Measurements from ENCODE around the gene GMCL2. TPM values are rescaled to one million over a fixed set of nuclear protein-coding genes. Genes with fewer than 3 reads are reported as not detected.
A peak's percentile ranks its signal among the peaks of the same experiment; 100 is the strongest.

Gene GMCL2
- polyA plus RNA-seq, 4 donors = 0.03 TPM; not detected in 3

DNA sequence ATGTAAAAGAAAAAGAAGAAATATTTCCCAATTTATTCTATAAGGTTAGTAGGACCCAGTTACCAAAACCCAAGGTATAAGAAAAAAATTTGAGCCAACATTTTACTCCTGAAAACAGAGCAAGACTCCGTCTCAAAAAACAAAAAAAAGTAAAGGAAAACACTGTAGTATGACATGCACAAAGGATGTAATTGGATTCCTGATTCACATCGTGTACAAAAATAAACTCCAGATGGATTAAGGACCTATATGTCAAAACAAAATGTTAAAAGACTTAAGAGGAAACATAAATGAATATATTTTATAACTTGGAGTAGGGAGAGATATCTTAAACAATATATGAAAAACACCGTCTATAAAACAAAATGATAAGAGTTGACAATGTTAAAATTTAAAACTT, 31.7 kb upstream of the GMCL2 start:
- no peak for DNase-seq
- no peaks in the 10 kb centered on the region for H3K27me3 ChIP-seq (ENCODE audit: control insufficient read depth in 3 of 3, insufficient read depth in 3 of 3, low read length in 3 of 3)
- peaks cover 12 to 75% (median 25%) of the 10 kb centered on the region in 3 donors for H3K36me3 ChIP-seq (ENCODE audit: control insufficient read depth in 3 of 3, insufficient read depth in 2 of 3, low read depth in 1 of 3, low read length in 3 of 3)
- H3K27ac ChIP-seq (ENCODE audit: low read depth in 1 of 3, low read length in 2 of 3) = no peak overlapping the region
- WGBS, 3 donors = 80 to 85% (median 84%) methylated on average over 3 of the region's 3 CpGs
- H3K9me3 ChIP-seq (ENCODE audit: control insufficient read depth in 2 of 2, insufficient read depth in 1 of 2, low read depth in 1 of 2, low read length in 1 of 2) = no peaks in the 10 kb centered on the region
- peaks cover 4 to 51% (median 25%) of the 10 kb centered on the region in 3 donors for H3K4me1 ChIP-seq (ENCODE audit: control insufficient read depth in 3 of 3, insufficient read depth in 2 of 3, low read depth in 1 of 3, low read length in 2 of 3)
- no peak for FAIRE-seq
- no peak overlapping the region for H3K4me3 ChIP-seq (ENCODE audit: low read depth in 1 of 3, low read length in 3 of 3)

DNA sequence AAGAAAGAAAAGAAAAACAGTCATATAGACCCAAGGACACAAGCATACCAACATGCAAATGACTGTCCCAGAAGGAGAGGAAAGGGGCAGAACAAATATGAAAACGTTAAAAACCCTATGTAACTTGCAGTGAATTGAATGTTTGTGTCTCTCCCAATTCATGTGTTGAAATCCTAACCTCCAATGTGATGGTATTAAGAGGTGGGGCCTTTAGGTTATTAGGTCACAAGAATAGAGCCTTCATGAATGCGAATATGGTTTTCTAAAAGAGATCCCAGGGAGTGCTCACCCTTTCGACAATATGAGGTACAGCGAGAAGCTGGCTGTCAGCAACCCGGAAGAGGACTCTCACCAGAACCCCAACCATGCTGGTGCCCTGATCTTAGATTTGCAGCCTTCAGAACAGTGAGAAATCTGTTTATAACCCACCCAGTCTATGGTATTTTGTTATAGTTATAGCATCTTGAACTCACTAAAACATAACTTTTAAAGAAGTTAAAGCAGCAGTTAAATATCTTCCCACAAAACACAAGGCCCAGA, 31.1 kb upstream of the GMCL2 start:
- FAIRE-seq (no peak), DNase-seq (no peak)
- Histone ChIP-seq H3K27ac (ENCODE audit: low read depth in 1 of 3, low read length in 2 of 3) (no peak overlapping the region), H3K4me3 (ENCODE audit: low read depth in 1 of 3, low read length in 3 of 3) (no peak overlapping the region), H3K4me1 (ENCODE audit: control insufficient read depth in 3 of 3, insufficient read depth in 2 of 3, low read depth in 1 of 3, low read length in 2 of 3) (peaks cover 5 to 51% (median 26%) of the 10 kb centered on the region in 3 donors), H3K9me3 (ENCODE audit: control insufficient read depth in 2 of 2, insufficient read depth in 1 of 2, low read depth in 1 of 2, low read length in 1 of 2) (no peaks in the 10 kb centered on the region), H3K27me3 (ENCODE audit: control insufficient read depth in 3 of 3, insufficient read depth in 3 of 3, low read length in 3 of 3) (no peaks in the 10 kb centered on the region), H3K36me3 (ENCODE audit: control insufficient read depth in 3 of 3, insufficient read depth in 2 of 3, low read depth in 1 of 3, low read length in 3 of 3) (peaks cover 12 to 75% (median 25%) of the 10 kb centered on the region in 3 donors)
- 80 to 89% (median 84%) methylated on average over 5 of the region's 5 CpGs for WGBS, 3 donors

DNA sequence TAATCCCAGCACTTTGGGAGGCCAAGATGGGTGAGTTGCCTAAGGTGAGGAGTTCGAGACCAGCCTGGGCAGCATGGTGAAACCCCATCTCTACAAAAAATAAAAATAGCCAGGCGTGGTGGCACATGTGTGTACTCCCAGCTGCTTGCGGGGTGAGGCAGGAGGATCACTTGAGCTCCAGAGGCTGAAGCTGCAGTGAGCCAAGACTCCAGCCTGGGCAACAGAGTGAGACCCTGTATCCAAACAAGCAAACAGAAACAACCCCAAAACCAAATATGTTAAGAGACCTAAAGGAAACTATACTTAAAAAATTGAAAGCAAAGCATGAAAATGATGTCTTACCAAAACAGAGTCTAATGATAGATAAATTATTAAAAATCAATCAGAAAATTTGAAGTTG, 29.6 kb upstream of the GMCL2 start:
- Histone ChIP-seq H3K27me3 (ENCODE audit: control insufficient read depth in 3 of 3, insufficient read depth in 3 of 3, low read length in 3 of 3) (no peaks in the 10 kb centered on the region), H3K36me3 (ENCODE audit: control insufficient read depth in 3 of 3, insufficient read depth in 2 of 3, low read depth in 1 of 3, low read length in 3 of 3) (peaks cover 15 to 75% (median 22%) of the 10 kb centered on the region in 3 donors), H3K27ac (ENCODE audit: low read depth in 1 of 3, low read length in 2 of 3) (peak overlapping the region in 2 of 3 donors; percentile 84 to 86), H3K4me3 (ENCODE audit: low read depth in 1 of 3, low read length in 3 of 3) (no peak overlapping the region), H3K4me1 (ENCODE audit: control insufficient read depth in 3 of 3, insufficient read depth in 2 of 3, low read depth in 1 of 3, low read length in 2 of 3) (peaks cover 5 to 47% (median 29%) of the 10 kb centered on the region in 3 donors), H3K9me3 (ENCODE audit: control insufficient read depth in 2 of 2, insufficient read depth in 1 of 2, low read depth in 1 of 2, low read length in 1 of 2) (no peaks in the 10 kb centered on the region)
- WGBS, 3 donors = 73 to 79% (median 77%) methylated on average over 3 of the region's 3 CpGs
- no peak for FAIRE-seq
- no peak for DNase-seq

DNA sequence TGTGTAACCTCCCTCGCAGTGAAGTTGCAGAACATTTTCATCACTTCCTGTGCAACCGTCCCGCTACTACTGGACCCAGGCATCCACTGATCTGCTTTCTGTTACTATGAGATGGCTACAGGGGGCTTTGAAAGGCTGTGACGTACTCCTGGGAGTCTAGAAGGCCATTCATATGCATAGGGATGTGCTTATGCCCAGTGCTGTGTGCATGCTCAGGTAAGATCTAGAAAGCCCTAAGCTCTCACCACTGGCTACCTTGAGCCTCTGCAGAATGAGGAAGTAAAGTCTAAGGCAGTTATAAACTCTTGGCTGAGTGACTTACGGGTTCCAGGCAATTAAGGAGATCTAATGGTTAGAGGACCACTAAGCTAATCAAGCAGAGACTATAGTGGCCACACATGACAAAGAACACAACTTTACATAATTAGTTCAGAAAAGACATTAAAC, 28.9 kb upstream of the GMCL2 start:
- Histone ChIP-seq H3K27me3 (ENCODE audit: control insufficient read depth in 3 of 3, insufficient read depth in 3 of 3, low read length in 3 of 3) (no peaks in the 10 kb centered on the region), H3K27ac (ENCODE audit: low read depth in 1 of 3, low read length in 2 of 3) (peak overlapping the region in 2 of 3 donors; percentile 84 to 86), H3K4me1 (ENCODE audit: control insufficient read depth in 3 of 3, insufficient read depth in 2 of 3, low read depth in 1 of 3, low read length in 2 of 3) (peaks cover 5 to 43% (median 31%) of the 10 kb centered on the region in 3 donors), H3K4me3 (ENCODE audit: low read depth in 1 of 3, low read length in 3 of 3) (no peak overlapping the region), H3K9me3 (ENCODE audit: control insufficient read depth in 2 of 2, insufficient read depth in 1 of 2, low read depth in 1 of 2, low read length in 1 of 2) (no peaks in the 10 kb centered on the region), H3K36me3 (ENCODE audit: control insufficient read depth in 3 of 3, insufficient read depth in 2 of 3, low read depth in 1 of 3, low read length in 3 of 3) (peaks cover 19 to 75% (median 21%) of the 10 kb centered on the region in 3 donors)
- DNase-seq = peak in 1 of 2 donors; percentile 66
- no peak for FAIRE-seq
- WGBS, 3 donors = 31 to 64% (median 41%) methylated on average over 5 of the region's 5 CpGs

DNA sequence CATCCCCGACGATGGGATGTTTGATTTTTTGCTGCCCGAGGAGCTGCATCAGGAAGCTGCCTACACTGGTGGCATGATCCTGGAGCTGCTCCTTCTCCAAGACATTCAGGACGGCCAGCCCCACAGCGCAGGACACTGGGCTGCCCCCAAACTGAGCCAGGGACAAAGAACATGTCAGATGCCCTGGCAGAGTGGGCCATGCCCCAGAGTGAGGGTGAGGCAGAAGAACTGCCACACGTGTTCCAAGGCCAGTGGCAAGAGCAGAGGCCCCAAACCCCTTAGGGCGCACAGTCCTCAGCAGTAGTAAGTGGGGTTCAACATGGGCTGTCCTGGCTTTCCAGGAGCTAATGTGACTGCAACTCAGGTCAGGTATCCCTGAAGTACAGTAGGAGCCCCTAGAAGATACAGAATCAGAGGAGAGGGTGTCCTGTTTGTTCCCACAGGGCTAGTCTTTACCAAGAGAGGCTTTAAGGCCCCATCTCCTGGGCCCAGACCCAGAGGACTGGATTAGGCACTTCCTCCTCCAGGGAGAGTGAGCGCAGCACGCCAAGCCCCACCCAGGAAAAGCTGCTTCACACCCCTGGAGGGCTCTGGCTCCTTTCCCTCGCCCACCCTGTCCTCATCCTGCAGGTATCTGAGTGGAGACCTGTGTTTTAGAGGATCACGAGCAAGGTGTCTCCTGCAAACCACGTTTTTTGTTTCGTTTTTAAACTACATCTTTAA, 28.3 kb upstream of the GMCL2 start:
- peaks cover 19 to 81% (median 26%) of the 10 kb centered on the region in 3 donors for H3K36me3 ChIP-seq (ENCODE audit: control insufficient read depth in 3 of 3, insufficient read depth in 2 of 3, low read depth in 1 of 3, low read length in 3 of 3)
- DNase-seq (peak in 1 of 2 donors; percentile 61), FAIRE-seq (no peak)
- no peak overlapping the region for H3K4me3 ChIP-seq (ENCODE audit: low read depth in 1 of 3, low read length in 3 of 3)
- no peaks in the 10 kb centered on the region for H3K27me3 ChIP-seq (ENCODE audit: control insufficient read depth in 3 of 3, insufficient read depth in 3 of 3, low read length in 3 of 3)
- WGBS, 3 donors = 45 to 67% (median 51%) methylated on average over 13 of the region's 13 CpGs
- peak overlapping the region; percentile 84 to 89 (median 86) for H3K27ac ChIP-seq (ENCODE audit: low read depth in 1 of 3, low read length in 2 of 3)
- no peaks in the 10 kb centered on the region for H3K9me3 ChIP-seq (ENCODE audit: control insufficient read depth in 2 of 2, insufficient read depth in 1 of 2, low read depth in 1 of 2, low read length in 1 of 2)
- H3K4me1 ChIP-seq (ENCODE audit: control insufficient read depth in 3 of 3, insufficient read depth in 2 of 3, low read depth in 1 of 3, low read length in 2 of 3) = peaks cover 5 to 46% (median 31%) of the 10 kb centered on the region in 3 donors

DNA sequence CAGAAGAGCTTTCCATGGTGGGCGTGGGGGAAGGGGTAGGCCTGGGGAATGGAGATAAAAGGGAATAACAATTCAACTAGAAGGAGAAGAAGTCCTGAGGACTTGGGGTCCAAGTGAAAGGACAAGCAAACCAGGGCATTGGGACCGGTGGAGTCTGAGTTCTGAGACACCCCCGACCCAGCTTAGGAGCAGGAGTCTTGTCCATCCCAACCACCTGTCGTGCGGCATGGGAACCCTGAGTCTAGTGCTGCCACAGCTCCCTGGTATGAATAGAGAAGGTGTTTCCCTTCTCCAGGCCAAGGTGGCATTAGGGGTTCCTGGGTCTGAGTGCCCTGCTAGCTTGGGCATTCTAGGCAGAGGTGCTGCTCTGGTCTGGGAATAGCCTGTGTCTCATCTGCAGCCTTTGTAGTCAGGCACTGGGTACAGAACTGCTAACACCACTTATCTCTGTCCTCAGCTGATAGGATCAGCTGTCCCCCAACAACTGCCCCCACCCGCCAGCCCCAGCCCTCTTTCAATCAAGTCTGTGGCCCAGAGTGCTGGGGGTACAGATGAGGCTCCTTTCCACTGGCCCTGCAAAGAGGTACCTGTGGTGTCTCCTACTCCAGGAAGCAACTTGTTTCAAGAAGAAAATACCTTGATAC, 27.1 kb upstream of the GMCL2 start:
- Histone ChIP-seq H3K4me1 (ENCODE audit: control insufficient read depth in 3 of 3, insufficient read depth in 2 of 3, low read depth in 1 of 3, low read length in 2 of 3) (peaks cover 5 to 55% (median 31%) of the 10 kb centered on the region in 3 donors), H3K27ac (ENCODE audit: low read depth in 1 of 3, low read length in 2 of 3) (peak overlapping the region; percentile 84 to 89 (median 86)), H3K9me3 (ENCODE audit: control insufficient read depth in 2 of 2, insufficient read depth in 1 of 2, low read depth in 1 of 2, low read length in 1 of 2) (no peaks in the 10 kb centered on the region), H3K27me3 (ENCODE audit: control insufficient read depth in 3 of 3, insufficient read depth in 3 of 3, low read length in 3 of 3) (no peaks in the 10 kb centered on the region), H3K36me3 (ENCODE audit: control insufficient read depth in 3 of 3, insufficient read depth in 2 of 3, low read depth in 1 of 3, low read length in 3 of 3) (peaks cover 29 to 83% (median 36%) of the 10 kb centered on the region in 3 donors), H3K4me3 (ENCODE audit: low read depth in 1 of 3, low read length in 3 of 3) (no peak overlapping the region)
- WGBS, 3 donors = 69 to 83% (median 75%) methylated on average over 6 of the region's 6 CpGs
- FAIRE-seq (no peak), DNase-seq (no peak)

DNA sequence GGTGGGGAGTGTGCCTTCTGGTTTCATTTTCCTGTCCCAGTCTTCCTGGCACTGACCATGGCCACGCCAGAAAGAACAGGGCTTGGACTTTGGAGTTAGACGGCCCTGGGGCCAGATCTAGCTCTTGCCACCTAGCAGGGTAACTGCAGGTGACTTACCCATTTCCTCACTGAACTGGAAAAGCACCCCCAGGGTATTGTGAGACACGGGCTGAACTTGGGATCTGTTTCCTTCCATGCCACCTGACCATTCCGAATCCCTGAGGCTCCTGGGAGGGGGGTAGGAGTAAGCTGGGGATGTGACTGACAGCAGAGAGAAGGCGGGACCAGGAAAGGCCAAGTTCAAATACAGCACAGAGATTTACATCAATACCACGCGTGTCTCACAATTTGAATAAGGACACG, 26.6 kb upstream of the GMCL2 start:
- no peak for FAIRE-seq
- Histone ChIP-seq H3K4me3 (ENCODE audit: low read depth in 1 of 3, low read length in 3 of 3) (no peak overlapping the region), H3K27ac (ENCODE audit: low read depth in 1 of 3, low read length in 2 of 3) (peak overlapping the region; percentile 84 to 89 (median 86)), H3K9me3 (ENCODE audit: control insufficient read depth in 2 of 2, insufficient read depth in 1 of 2, low read depth in 1 of 2, low read length in 1 of 2) (no peaks in the 10 kb centered on the region), H3K27me3 (ENCODE audit: control insufficient read depth in 3 of 3, insufficient read depth in 3 of 3, low read length in 3 of 3) (no peaks in the 10 kb centered on the region), H3K36me3 (ENCODE audit: control insufficient read depth in 3 of 3, insufficient read depth in 2 of 3, low read depth in 1 of 3, low read length in 3 of 3) (peaks cover 30 to 88% (median 41%) of the 10 kb centered on the region in 3 donors), H3K4me1 (ENCODE audit: control insufficient read depth in 3 of 3, insufficient read depth in 2 of 3, low read depth in 1 of 3, low read length in 2 of 3) (peaks cover 5 to 61% (median 31%) of the 10 kb centered on the region in 3 donors)
- peak; percentile 81 to 94 for DNase-seq
- WGBS, 3 donors = 20 to 50% (median 34%) methylated on average over 8 of the region's 8 CpGs

DNA sequence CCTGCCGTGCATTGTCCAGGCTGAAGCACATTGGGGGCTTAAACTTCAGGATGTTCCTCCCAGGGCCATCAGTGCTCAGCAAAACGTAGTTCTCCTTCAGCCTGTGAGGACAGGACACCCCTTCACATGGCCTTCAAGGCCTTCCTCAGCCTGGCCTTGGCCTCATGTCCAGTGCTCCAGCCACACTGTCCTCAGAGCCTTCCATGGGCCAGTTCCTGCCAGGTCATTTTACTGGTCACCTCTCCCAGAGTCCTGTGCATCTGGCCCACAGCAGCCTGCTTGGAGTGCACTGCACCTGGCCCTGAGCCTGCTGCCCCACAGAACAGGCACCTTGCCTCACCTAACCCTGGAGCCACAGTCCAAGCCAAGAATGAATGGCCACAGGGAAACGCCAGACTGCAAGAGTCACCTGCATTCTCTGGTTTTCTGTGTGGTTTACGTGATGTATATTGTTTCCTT, 25.9 kb upstream of the GMCL2 start:
- peak in 1 of 2 donors; percentile 28 for DNase-seq
- H3K36me3 ChIP-seq (ENCODE audit: control insufficient read depth in 3 of 3, insufficient read depth in 2 of 3, low read depth in 1 of 3, low read length in 3 of 3) = peaks cover 28 to 89% (median 44%) of the 10 kb centered on the region in 3 donors
- 35 to 52% (median 45%) methylated on average over 4 of the region's 4 CpGs for WGBS, 3 donors
- H3K4me1 ChIP-seq (ENCODE audit: control insufficient read depth in 3 of 3, insufficient read depth in 2 of 3, low read depth in 1 of 3, low read length in 2 of 3) = peaks cover 5 to 68% (median 31%) of the 10 kb centered on the region in 3 donors
- H3K27ac ChIP-seq (ENCODE audit: low read depth in 1 of 3, low read length in 2 of 3) = peak overlapping the region; percentile 84 to 89 (median 86)
- H3K4me3 ChIP-seq (ENCODE audit: low read depth in 1 of 3, low read length in 3 of 3) = no peak overlapping the region
- H3K27me3 ChIP-seq (ENCODE audit: control insufficient read depth in 3 of 3, insufficient read depth in 3 of 3, low read length in 3 of 3) = no peaks in the 10 kb centered on the region
- H3K9me3 ChIP-seq (ENCODE audit: control insufficient read depth in 2 of 2, insufficient read depth in 1 of 2, low read depth in 1 of 2, low read length in 1 of 2) = no peaks in the 10 kb centered on the region
- FAIRE-seq = no peak
